GM15510 (cell line): ENCODE results near the gene ZDHHC1.

ENCODE experiments used
- POLR2A ChIP-seq: IDR thresholded peaks from 3 replicates; pipeline ENCODE4 v1.6.1; 2011; ENCODE audit warnings: borderline replicate concordance; ENCODE audit not compliant: insufficient read length; ENCODE audit errors: extremely low read depth

The ZDHHC1 gene, protein sequence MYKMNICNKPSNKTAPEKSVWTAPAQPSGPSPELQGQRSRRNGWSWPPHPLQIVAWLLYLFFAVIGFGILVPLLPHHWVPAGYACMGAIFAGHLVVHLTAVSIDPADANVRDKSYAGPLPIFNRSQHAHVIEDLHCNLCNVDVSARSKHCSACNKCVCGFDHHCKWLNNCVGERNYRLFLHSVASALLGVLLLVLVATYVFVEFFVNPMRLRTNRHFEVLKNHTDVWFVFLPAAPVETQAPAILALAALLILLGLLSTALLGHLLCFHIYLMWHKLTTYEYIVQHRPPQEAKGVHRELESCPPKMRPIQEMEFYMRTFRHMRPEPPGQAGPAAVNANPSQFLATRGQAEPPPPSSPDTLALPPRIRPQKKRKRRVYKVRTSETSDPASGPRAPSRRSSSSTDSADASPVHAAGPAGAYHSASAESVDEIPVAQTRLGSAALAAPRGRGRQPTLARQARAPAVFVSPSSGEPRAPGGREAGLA

DNA sequence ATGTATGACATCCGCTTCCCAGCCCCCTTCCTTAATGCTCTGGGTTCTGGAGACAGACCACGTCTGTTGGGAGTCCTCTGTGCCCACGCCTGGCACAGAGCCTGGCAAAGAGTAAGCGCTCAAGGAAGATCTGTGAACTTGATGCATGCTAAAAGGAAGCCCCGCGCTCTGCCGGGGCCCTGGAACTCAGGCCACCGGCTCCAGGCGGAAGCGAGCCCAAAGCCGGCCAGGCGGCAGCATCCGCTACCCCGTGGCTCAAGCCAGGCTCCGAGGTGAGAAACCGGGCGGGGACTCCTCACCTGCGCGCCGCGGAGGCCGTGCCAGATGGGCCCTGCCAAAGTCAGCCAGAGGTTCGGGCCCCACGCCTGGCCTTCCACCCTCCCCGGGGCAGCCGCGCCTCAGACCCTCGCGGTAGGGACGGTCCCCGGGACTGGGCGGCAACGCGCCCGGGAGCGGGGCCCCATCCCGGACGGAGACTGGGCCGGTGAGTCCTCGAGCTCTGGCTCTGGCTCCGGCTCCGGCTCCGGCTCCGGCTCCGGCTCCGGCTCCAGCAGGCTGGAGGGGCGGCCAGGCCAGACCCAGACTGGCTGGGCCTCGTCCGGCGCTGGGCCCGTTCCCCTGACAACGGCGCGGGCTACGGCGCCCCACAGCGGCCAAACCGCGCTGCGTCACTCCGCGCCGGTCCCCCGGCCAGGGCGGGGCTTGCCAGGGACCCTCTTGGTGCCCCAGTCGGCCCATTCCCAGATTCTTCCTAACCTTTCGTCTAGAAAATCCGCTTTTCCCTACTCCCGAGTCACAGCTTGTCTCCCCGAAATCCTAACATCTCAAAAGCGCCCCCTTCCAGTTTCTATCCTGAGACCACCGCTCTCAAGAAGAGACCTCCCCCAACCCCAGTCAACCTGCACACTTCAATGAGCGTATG is at the start of gene ZDHHC1:
ZDHHC1 (minus strand) TSS at position 606 of the 922 bp plus-strand sequence. CDS start 8,702 bp downstream, outside the sequence.
- TF ChIP-seq POLR2A = no peak

- no peak for TF ChIP-seq POLR2A
Measured at GRCh38 chr16:67464565-67464964, 48.3 kb upstream of the ZDHHC1 start.

- TF ChIP-seq POLR2A = no peak
Measured at GRCh38 chr16:67463691-67464090, 47.4 kb upstream of the ZDHHC1 start.

DNA sequence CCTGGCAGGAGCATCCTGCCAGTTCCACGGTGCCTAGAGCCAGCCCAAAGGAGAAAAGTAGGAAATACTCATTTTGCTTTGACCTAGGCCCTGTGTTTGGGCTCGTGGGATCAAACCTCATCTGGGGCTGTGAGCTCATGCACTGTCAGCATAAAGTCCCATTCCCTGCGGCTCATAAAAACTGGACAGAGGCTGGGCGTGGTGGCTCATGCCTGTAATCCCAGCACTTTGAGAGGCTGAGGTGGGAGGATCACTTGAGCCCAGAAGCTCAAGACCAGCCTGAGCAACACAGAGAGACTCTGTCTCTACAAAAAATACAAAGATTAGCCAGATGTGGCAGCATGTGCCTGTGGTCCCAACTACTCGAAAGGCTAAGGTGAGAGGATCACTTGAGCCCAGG is 46.8 kb upstream of the ZDHHC1 start:
- TF ChIP-seq POLR2A = no peak

DNA sequence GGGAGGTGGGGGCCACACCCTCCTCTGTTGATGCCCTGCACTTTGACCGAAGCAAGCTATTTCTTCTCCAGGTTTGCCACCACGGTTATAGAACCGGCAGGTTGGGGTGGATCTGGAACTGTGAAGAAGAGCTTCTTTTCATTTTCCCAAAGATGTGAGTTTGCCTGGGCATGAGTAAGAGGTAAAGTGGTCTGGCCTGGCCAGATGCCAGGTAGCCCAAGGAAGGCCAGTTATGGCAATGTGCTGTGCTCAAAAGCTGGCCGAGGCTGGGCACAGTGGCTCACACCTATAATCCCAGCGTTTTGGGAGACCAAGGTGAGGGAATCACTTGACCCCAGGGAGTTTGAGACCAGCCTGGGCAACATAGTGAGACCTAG is 46.0 kb upstream of the ZDHHC1 start:
- no peak for TF ChIP-seq POLR2A

- TF ChIP-seq POLR2A = no peak
Measured at GRCh38 chr16:67461600-67462278, 45.5 kb upstream of the ZDHHC1 start.

- TF ChIP-seq POLR2A = no peak
Measured at GRCh38 chr16:67460961-67461360, 44.7 kb upstream of the ZDHHC1 start.

GRCh38 chr16:67460168-67460567 is 43.9 kb upstream of the ZDHHC1 start:
- no peak for TF ChIP-seq POLR2A

DNA sequence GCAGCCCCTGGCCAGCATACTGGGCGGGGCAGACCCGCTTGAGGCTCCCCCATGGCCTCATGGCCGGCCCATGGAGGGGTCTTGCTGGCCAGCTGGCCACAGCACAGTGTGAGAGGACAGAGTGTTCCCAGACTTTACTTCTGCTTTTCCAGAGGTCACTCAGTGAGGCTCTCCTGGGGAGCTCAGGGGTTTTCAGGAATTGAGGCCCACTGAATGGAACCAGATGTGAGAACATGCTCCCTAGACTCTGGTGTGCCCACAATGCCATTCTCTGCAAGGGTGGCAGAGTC is 43.5 kb upstream of the ZDHHC1 start:
- no peak for TF ChIP-seq POLR2A

DNA sequence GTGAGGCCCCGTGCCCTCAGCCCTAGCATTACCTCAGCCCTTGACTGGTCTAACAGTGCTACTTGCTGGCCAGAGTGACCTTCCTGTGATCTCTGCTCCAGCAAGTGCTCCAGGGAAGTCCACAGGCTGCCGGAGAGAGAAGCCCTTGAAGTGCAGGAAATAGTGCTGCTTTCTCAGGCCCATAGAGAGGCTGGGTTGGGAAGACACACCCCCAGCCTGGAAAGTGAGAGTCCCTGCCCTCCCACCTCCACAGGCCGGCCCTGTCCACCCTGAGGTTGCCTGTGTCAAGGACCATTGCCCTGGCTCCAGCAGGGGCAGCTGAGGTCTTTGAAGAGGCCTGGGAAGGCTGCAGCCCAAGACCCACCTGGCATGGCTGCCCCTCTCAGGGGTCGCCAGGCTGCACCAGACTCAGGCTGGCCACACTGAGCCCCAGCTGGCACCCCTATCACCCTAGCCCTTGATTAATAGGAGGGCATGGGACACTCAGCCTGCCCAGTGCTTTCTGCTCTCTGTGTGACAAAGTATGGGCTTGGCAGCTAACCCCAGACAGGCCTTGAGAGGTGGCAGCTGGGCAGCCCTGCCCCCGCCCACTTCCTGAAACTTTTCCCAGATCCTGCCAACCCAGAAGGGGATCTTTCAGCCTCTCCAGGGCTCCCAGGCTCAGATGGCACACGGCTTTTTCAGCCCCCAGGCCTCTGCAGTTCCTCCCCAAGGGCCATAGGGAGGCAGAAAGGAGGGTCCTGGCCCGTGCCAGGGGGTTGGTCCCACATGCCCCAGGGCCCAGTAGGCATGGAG is 43.0 kb upstream of the ZDHHC1 start:
- no peak for TF ChIP-seq POLR2A

GRCh38 chr16:67458121-67458641 is 41.9 kb upstream of the ZDHHC1 start:
- no peak for TF ChIP-seq POLR2A

DNA sequence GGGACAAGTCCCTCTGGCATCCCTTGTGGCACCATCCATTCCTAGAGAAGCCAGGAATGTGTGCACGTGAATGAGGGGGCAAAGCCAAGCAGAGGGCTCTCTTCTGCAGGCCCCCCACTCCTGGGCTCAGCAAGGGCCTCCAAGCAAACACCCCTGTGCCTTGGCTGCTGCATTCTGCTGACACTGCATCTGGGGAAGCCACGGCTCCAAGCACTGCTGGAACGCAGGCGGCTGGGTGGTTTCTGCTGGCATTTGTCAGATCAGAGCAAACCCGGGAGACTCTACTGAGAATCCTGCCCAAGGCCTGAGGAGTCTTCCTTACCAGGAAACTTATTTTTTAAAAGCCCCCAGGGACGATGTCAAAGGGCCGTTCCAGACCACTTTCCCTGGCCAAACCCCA is 41.3 kb upstream of the ZDHHC1 start:
- no peak for TF ChIP-seq POLR2A

DNA sequence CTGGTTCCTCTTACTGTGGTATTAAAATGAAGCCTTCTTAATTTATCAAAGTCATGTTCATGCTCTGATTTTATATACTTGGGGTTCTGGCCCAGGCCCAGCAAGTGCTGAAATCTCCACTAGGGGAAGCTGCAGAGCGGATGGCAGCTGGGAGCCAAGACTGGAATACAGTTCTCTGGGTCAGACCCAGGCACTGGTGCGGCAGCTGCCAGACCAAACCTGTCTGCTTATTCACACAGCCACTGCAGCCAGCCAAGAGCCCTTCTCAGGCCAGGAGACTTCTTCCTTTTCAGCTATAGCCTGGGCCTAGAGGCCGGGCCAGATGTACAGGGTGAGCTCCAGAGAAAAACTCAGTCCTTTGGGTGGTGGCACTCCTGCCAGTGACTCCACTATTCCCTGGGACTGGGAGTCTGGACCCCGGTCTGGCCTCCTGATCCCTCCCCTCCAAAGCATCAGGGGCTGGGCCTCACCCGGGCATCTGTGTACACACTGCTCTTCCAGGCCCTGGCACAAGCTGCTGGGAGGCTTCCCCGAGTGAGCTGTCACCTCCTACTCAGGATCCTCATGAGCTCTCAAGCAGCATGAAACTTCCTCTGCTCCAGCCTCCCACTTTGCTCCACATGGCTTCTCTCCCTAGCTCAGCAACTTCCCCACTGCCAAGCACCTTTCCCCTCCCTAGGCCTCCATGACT is 40.3 kb upstream of the ZDHHC1 start:
- TF ChIP-seq POLR2A = no peak
